Neural progenitor cell (in vitro differentiated cells): ENCODE results near the gene DDAH1. TPM values are rescaled to one million over a fixed set of nuclear protein-coding genes. Genes with fewer than 3 reads are reported as not detected.

Source experiments
- DNase-seq: peaks from one replicate; pipeline ENCODE4 v3.0.0-alpha.2; 2016; ENCODE audit warnings: low spot score
- H2AFZ ChIP-seq: fragments of 200-600 bp; sonication (generic); replicated peaks from 2 replicates; pipeline ENCODE4 v1.6.1; 2016; ENCODE audit warnings: antibody characterized with exemption
- H3F3A ChIP-seq: fragments of 200-600 bp; sonication (generic); 2 replicates; pipeline ENCODE4 v1.6.1; 2016; ENCODE audit warnings: antibody characterized with exemption, low read depth
- H3K27ac ChIP-seq: fragments of 200-600 bp; sonication (generic); 2 replicates; pipeline ENCODE4 v1.5.1; 2016; ENCODE audit warnings: mild to moderate bottlenecking
- H3K27me3 ChIP-seq: fragments of 200-600 bp; sonication (generic); 2 replicates; pipeline ENCODE4 v1.6.1; 2016; ENCODE audit warnings: mild to moderate bottlenecking, moderate library complexity
- H3K36me3 ChIP-seq: fragments of 200-600 bp; sonication (generic); 2 replicates; pipeline ENCODE4 v1.5.1; 2016
- H3K4me1 ChIP-seq: fragments of 200-600 bp; sonication (generic); 2 replicates; pipeline ENCODE4 v1.6.1; 2016; ENCODE audit warnings: mixed run types
- H3K4me2 ChIP-seq: fragments of 200-600 bp; sonication (generic); 2 replicates; pipeline ENCODE4 v1.6.1; 2016
- H3K4me3 ChIP-seq: fragments of 200-600 bp; sonication (generic); 2 replicates; pipeline ENCODE4 v1.5.1; 2016
- H3K79me2 ChIP-seq: fragments of 200-600 bp; sonication (generic); 2 replicates; pipeline ENCODE4 v1.6.1; 2016; ENCODE audit warnings: low read depth
- H3K9ac ChIP-seq: fragments of 200-600 bp; sonication (generic); 2 replicates; pipeline ENCODE4 v1.6.1; 2016
- H3K9me3 ChIP-seq: fragments of 200-600 bp; sonication (generic); 2 replicates; pipeline ENCODE4 v1.5.1; 2016; ENCODE audit warnings: low read depth
- H4K20me1 ChIP-seq: fragments of 200-600 bp; sonication (generic); 2 replicates; pipeline ENCODE4 v1.6.1; 2016; ENCODE audit warnings: low read depth
- H3K27ac Mint-ChIP-seq: 3 replicates; pipeline ENCODE4 v1.8.0; 2021; ENCODE audit warnings: mixed read lengths
- H3K27me3 Mint-ChIP-seq: 2 replicates; pipeline ENCODE4 v1.8.0; 2022; ENCODE audit warnings: low read depth, mild to moderate bottlenecking, inconsistent platforms, moderate library complexity, mixed read lengths; ENCODE audit not compliant: insufficient read depth
- H3K36me3 Mint-ChIP-seq: 3 replicates; pipeline ENCODE4 v1.8.0; 2021; ENCODE audit warnings: mixed read lengths
- H3K4me1 Mint-ChIP-seq: 3 replicates; pipeline ENCODE4 v1.8.0; 2021; ENCODE audit warnings: mixed read lengths
- H3K4me3 Mint-ChIP-seq: 3 replicates; pipeline ENCODE4 v1.8.0; 2021; ENCODE audit warnings: mild to moderate bottlenecking, moderate library complexity, mixed read lengths
- H3K9me3 Mint-ChIP-seq: 3 replicates; pipeline ENCODE4 v1.8.0; 2020; ENCODE audit warnings: mixed read lengths
- CTCF ChIP-seq: fragments of 200-600 bp; sonication (generic); IDR thresholded peaks from 2 replicates; pipeline ENCODE4 v1.5.1; 2017; ENCODE audit warnings: antibody characterized with exemption, mild to moderate bottlenecking
- EZH2 ChIP-seq: fragments of 200-600 bp; sonication (generic); IDR thresholded peaks from 2 replicates; pipeline ENCODE4 v1.6.1; 2017; ENCODE audit warnings: antibody characterized with exemption, mild to moderate bottlenecking, moderate library complexity
- EZH2phosphoT487 ChIP-seq: fragments of 200-600 bp; sonication (generic); IDR thresholded peaks from 2 replicates; pipeline ENCODE4 v1.6.1; 2017; ENCODE audit warnings: antibody characterized with exemption
- total RNA-seq: library from RNA; depleted of rRNA; stranded (reverse); fragments of >200 nt; gene quantifications from 2 replicates; pipeline ENCODE4 v1.2.3, GENCODE V29; 2015; ENCODE audit warnings: low replicate concordance

The DDAH1 gene
- total RNA-seq, 1 donor from 2014 or later, result 23.1 TPM

GRCh38 chr1:85276215-85276977 is 188.6 kb downstream of the DDAH1 start, which contains the start of gene BCL10:
TSS of gene BCL10 (minus strand) at chr1:85276632. CDS start at chr1:85276352, 280 bp downstream.
- Mint-ChIP-seq H3K27me3 (peaks cover 4% of the 10 kb centered on the region), H3K36me3 (no peaks in the 10 kb centered on the region), H3K9me3 (no peaks in the 10 kb centered on the region), H3K4me1 (peaks cover 14% of the 10 kb centered on the region), H3K4me3 (peak within 1 kb of the TSS; percentile 90), H3K27ac (peak within 1 kb of the TSS; percentile 39)
- H3K4me1 ChIP-seq, result peaks cover 12% of the 10 kb centered on the region
- DNase-seq, result peak; percentile 99
- peak within 1 kb of the TSS; percentile 85 for H2AFZ ChIP-seq
- no peaks in the 10 kb centered on the region for H3K9me3 ChIP-seq
- no peaks in the 10 kb centered on the region for H3K36me3 ChIP-seq
- H3K4me3 ChIP-seq, result peak within 1 kb of the TSS; percentile 80
- H3K27ac ChIP-seq, result peak within 1 kb of the TSS; percentile 95
- H3K4me2 ChIP-seq, result peak within 1 kb of the TSS; percentile 81
- no peak for TF ChIP-seq EZH2phosphoT487
- TF ChIP-seq CTCF, result no peak
- no peak for TF ChIP-seq EZH2
- no peaks in the 10 kb centered on the region for H3K27me3 ChIP-seq
- peaks cover 15% of the 10 kb centered on the region for H3F3A ChIP-seq
- H3K79me2 ChIP-seq, result peaks cover 44% of the 10 kb centered on the region
- peaks cover 6% of the 10 kb centered on the region for H4K20me1 ChIP-seq
- peak within 1 kb of the TSS; percentile 62 for H3K9ac ChIP-seq

DNA sequence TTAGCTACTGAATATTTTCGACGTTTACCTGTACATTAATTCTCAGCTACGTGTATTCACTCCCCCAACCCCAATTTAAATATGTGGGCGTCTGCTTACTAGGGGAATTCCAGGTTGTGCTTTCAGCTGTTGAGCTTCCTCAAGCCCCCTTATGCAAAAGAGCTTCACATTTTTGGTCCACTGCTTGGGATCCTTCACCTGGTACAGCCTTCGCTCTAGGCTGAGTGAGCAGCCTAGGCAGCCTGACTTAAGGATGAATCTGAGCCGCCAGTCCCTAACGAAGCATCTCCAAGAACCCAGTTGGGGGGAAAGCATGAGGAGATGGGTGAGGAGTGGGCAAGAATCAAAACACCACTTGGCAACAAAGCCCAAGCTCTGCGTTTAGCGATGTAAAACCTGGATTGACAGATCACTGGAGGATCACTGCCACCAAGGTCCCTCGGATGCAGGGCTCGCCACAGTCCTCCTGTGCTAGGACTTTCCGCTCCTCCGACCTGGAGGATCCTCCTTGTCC is 189.2 kb downstream of the DDAH1 start:
- Histone ChIP-seq H3K4me2 (peak overlapping the region; percentile 81), H3K4me3 (peak overlapping the region; percentile 80), H3K79me2 (peaks cover 44% of the 10 kb centered on the region), H3K4me1 (peaks cover 12% of the 10 kb centered on the region), H3F3A (peaks cover 15% of the 10 kb centered on the region), H3K27me3 (no peaks in the 10 kb centered on the region), H3K27ac (peak overlapping the region; percentile 95), H2AFZ (peak overlapping the region; percentile 85), H3K9me3 (no peaks in the 10 kb centered on the region), H3K9ac (peak overlapping the region; percentile 62), H3K36me3 (no peaks in the 10 kb centered on the region), H4K20me1 (peaks cover 6% of the 10 kb centered on the region)
- Mint-ChIP-seq H3K4me3 (peak overlapping the region; percentile 90), H3K27me3 (peaks cover 4% of the 10 kb centered on the region), H3K36me3 (no peaks in the 10 kb centered on the region), H3K27ac (peak overlapping the region; percentile 39), H3K9me3 (no peaks in the 10 kb centered on the region), H3K4me1 (peaks cover 14% of the 10 kb centered on the region)
- DNase-seq, result no peak
- TF ChIP-seq EZH2 (no peak), EZH2phosphoT487 (no peak), CTCF (no peak)

DNA sequence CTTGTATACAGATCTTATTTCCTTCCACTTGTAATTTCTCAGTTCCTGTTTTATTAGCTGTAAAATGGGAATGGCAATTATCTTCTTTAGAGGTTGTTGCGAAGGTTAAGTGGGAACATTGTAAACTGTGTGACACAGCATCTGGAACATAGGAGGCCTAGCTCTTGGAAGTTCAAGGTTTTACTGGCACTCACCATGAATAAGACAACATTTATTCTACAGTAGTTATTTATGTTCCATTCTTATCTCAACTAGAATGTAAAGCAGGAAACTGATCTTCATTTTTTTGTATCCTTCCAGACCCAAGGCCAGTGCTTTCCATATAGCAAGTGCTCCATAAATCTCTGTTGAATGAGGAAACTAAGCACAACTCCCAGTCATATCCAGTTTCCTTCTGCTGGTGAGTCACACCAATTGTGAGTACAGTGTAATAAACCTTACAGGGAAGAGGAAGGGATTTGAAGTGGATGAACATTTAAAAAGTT is 189.9 kb downstream of the DDAH1 start:
- Mint-ChIP-seq H3K4me1 (peaks cover 14% of the 10 kb centered on the region), H3K27ac (no peak overlapping the region), H3K36me3 (peaks cover 2% of the 10 kb centered on the region), H3K4me3 (peak overlapping the region; percentile 90), H3K9me3 (no peaks in the 10 kb centered on the region), H3K27me3 (peaks cover 4% of the 10 kb centered on the region)
- Histone ChIP-seq H3F3A (peaks cover 15% of the 10 kb centered on the region), H3K79me2 (peaks cover 44% of the 10 kb centered on the region), H3K27me3 (no peaks in the 10 kb centered on the region), H3K36me3 (peaks cover 4% of the 10 kb centered on the region), H3K4me3 (peak overlapping the region; percentile 80), H3K4me1 (peaks cover 12% of the 10 kb centered on the region), H3K9me3 (no peaks in the 10 kb centered on the region), H3K4me2 (peak overlapping the region; percentile 81), H3K27ac (no peak overlapping the region), H2AFZ (no peak overlapping the region), H3K9ac (peak overlapping the region; percentile 62), H4K20me1 (peaks cover 6% of the 10 kb centered on the region)
- DNase-seq, result no peak
- no peak for TF ChIP-seq CTCF
- no peak for TF ChIP-seq EZH2
- TF ChIP-seq EZH2phosphoT487, result no peak
